Measurements from ENCODE around the gene GIMAP2. TPM values are rescaled to one million over a fixed set of nuclear protein-coding genes. Genes with fewer than 3 reads are reported as not detected.

GIMAP2 gene
- polyA plus RNA-seq, 3 donors from 2014 or later: 63.1 to 93.5 (median 79.4) TPM

GRCh38 chr7:150695654-150696053, 10.1 kb downstream of the GIMAP2 start:
- peaks cover 0 to 3% (median 0%) of the 10 kb centered on the region in 3 donors for H3K27me3 Mint-ChIP-seq (ENCODE audit: low read depth in 3 of 3)

GRCh38 chr7:150703209-150703608, 17.7 kb downstream of the GIMAP2 start:
- peaks cover 56 to 71% (median 59%) of the 10 kb centered on the region in 3 donors for H3K36me3 Mint-ChIP-seq
- H3K9me3 Mint-ChIP-seq: peaks cover 63 to 85% (median 79%) of the 10 kb centered on the region in 6 donors
- no peak overlapping the region for H3K4me3 Mint-ChIP-seq
- no peak for DNase-seq
- peak overlapping the region in 1 of 6 donors; percentile 6 for H3K27ac Mint-ChIP-seq
- no peaks in the 10 kb centered on the region for H3K4me1 Mint-ChIP-seq
- H3K27me3 Mint-ChIP-seq (ENCODE audit: low read depth in 3 of 3): peaks cover 0 to 3% (median 0%) of the 10 kb centered on the region in 3 donors

More at GRCh38 chr7:150695654-150696053, 10.1 kb downstream of the GIMAP2 start:
- Mint-ChIP-seq H3K4me3 (no peak overlapping the region), H3K4me1 (peaks cover 19 to 42% of the 10 kb centered on the region in 2 donors), H3K9me3 (peaks cover 58 to 90% (median 82%) of the 10 kb centered on the region in 6 donors), H3K36me3 (peaks cover 69 to 81% (median 76%) of the 10 kb centered on the region in 3 donors), H3K27ac (peak overlapping the region in 1 of 6 donors; percentile 5)
- DNase-seq: no peak

GRCh38 chr7:150715293-150715692, 29.8 kb downstream of the GIMAP2 start:
- Mint-ChIP-seq H3K4me1 (peaks cover 52 to 64% of the 10 kb centered on the region in 2 donors), H3K27ac (peak overlapping the region; percentile 91 to 99 (median 98)), H3K9me3 (peaks cover 7 to 16% (median 13%) of the 10 kb centered on the region in 6 donors), H3K36me3 (peaks cover 32 to 36% (median 35%) of the 10 kb centered on the region in 3 donors), H3K27me3 (ENCODE audit: low read depth in 3 of 3) (peaks cover 0 to 2% (median 0%) of the 10 kb centered on the region in 3 donors), H3K4me3 (peak overlapping the region; percentile 92 to 100 (median 100))
- DNase-seq: no peak

- Mint-ChIP-seq H3K27me3 (ENCODE audit: low read depth in 3 of 3) (peaks cover 0 to 2% (median 0%) of the 10 kb centered on the region in 3 donors), H3K4me1 (peaks cover 54 to 65% of the 10 kb centered on the region in 2 donors), H3K9me3 (peaks cover 7 to 16% (median 13%) of the 10 kb centered on the region in 6 donors), H3K36me3 (peaks cover 33 to 37% (median 37%) of the 10 kb centered on the region in 3 donors), H3K27ac (peak overlapping the region; percentile 91 to 99 (median 98)), H3K4me3 (peak overlapping the region; percentile 92 to 100 (median 100))
- DNase-seq: no peak
Measured at GRCh38 chr7:150715738-150716137, 30.2 kb downstream of the GIMAP2 start.

- H3K27me3 Mint-ChIP-seq (ENCODE audit: low read depth in 3 of 3): peaks cover 0 to 2% (median 0%) of the 10 kb centered on the region in 3 donors
- H3K4me1 Mint-ChIP-seq: peaks cover 60 to 71% of the 10 kb centered on the region in 2 donors
- H3K9me3 Mint-ChIP-seq: peaks cover 7 to 16% (median 13%) of the 10 kb centered on the region in 6 donors
- peaks cover 39 to 43% (median 43%) of the 10 kb centered on the region in 3 donors for H3K36me3 Mint-ChIP-seq
- H3K27ac Mint-ChIP-seq: peak within 1 kb of the TSS; percentile 91 to 99 (median 98)
- DNase-seq: peak; percentile 55 to 61 (median 58)
- peak within 1 kb of the TSS; percentile 92 to 100 (median 100) for H3K4me3 Mint-ChIP-seq
Measured at GRCh38 chr7:150716368-150716767, 30.9 kb downstream of the GIMAP2 start, which contains the start of gene GIMAP1. Gene GIMAP1 (plus strand): TSS chr7:150716613. CDS start chr7:150719048, 2,435 bp downstream.

- peaks cover 45 to 49% (median 46%) of the 10 kb centered on the region in 3 donors for H3K36me3 Mint-ChIP-seq
- no peak for DNase-seq
- H3K9me3 Mint-ChIP-seq: peaks cover 7 to 16% (median 13%) of the 10 kb centered on the region in 6 donors
- H3K27me3 Mint-ChIP-seq (ENCODE audit: low read depth in 3 of 3): peaks cover 0 to 2% (median 0%) of the 10 kb centered on the region in 3 donors
- H3K4me1 Mint-ChIP-seq: peaks cover 66 to 77% of the 10 kb centered on the region in 2 donors
- peak overlapping the region; percentile 91 to 99 (median 98) for H3K27ac Mint-ChIP-seq
- peak overlapping the region; percentile 92 to 100 (median 100) for H3K4me3 Mint-ChIP-seq
Measured at GRCh38 chr7:150716939-150717338, 31.4 kb downstream of the GIMAP2 start.

- peak overlapping the region; percentile 92 to 100 (median 100) for H3K4me3 Mint-ChIP-seq
- no peak for DNase-seq
- H3K36me3 Mint-ChIP-seq: peaks cover 46 to 56% (median 51%) of the 10 kb centered on the region in 3 donors
- H3K27me3 Mint-ChIP-seq (ENCODE audit: low read depth in 3 of 3): peaks cover 0 to 2% (median 0%) of the 10 kb centered on the region in 3 donors
- peak overlapping the region; percentile 91 to 99 (median 98) for H3K27ac Mint-ChIP-seq
- H3K9me3 Mint-ChIP-seq: peaks cover 5 to 10% (median 7%) of the 10 kb centered on the region in 6 donors
- H3K4me1 Mint-ChIP-seq: peaks cover 76 to 83% of the 10 kb centered on the region in 2 donors
Measured at GRCh38 chr7:150717814-150718420, 32.4 kb downstream of the GIMAP2 start.

- Mint-ChIP-seq H3K9me3 (peaks cover 0 to 2% (median 0%) of the 10 kb centered on the region in 6 donors), H3K36me3 (peaks cover 53 to 66% (median 61%) of the 10 kb centered on the region in 3 donors), H3K27ac (peak overlapping the region; percentile 91 to 99 (median 98)), H3K4me1 (peaks cover 85 to 89% of the 10 kb centered on the region in 2 donors), H3K4me3 (peak overlapping the region; percentile 92 to 100 (median 100)), H3K27me3 (ENCODE audit: low read depth in 3 of 3) (peaks cover 0 to 2% (median 0%) of the 10 kb centered on the region in 3 donors)
- DNase-seq: no peak
Measured at GRCh38 chr7:150719436-150719835, 33.9 kb downstream of the GIMAP2 start.

GRCh38 chr7:150719960-150720891, 34.7 kb downstream of the GIMAP2 start:
- DNase-seq: no peak
- H3K4me3 Mint-ChIP-seq: peak overlapping the region; percentile 92 to 100 (median 100)
- H3K9me3 Mint-ChIP-seq: no peaks in the 10 kb centered on the region
- peak overlapping the region; percentile 91 to 99 (median 98) for H3K27ac Mint-ChIP-seq
- H3K27me3 Mint-ChIP-seq (ENCODE audit: low read depth in 3 of 3): peaks cover 0 to 2% (median 0%) of the 10 kb centered on the region in 3 donors
- H3K36me3 Mint-ChIP-seq: peaks cover 54 to 70% (median 63%) of the 10 kb centered on the region in 3 donors
- H3K4me1 Mint-ChIP-seq: peaks cover 83 to 85% of the 10 kb centered on the region in 2 donors

GRCh38 chr7:150721970-150722373, 36.5 kb downstream of the GIMAP2 start:
- H3K27ac Mint-ChIP-seq: peak overlapping the region in 5 of 6 donors; percentile 55 to 86 (median 67)
- peaks cover 63 to 78% (median 67%) of the 10 kb centered on the region in 3 donors for H3K36me3 Mint-ChIP-seq
- DNase-seq: no peak
- H3K4me3 Mint-ChIP-seq: peak overlapping the region; percentile 36 to 65 (median 58)
- H3K27me3 Mint-ChIP-seq (ENCODE audit: low read depth in 3 of 3): peaks cover 0 to 1% (median 0%) of the 10 kb centered on the region in 3 donors
- peaks cover 0 to 5% (median under 1%) of the 10 kb centered on the region in 6 donors for H3K9me3 Mint-ChIP-seq
- peaks cover 78 to 84% of the 10 kb centered on the region in 2 donors for H3K4me1 Mint-ChIP-seq

GRCh38 chr7:150722431-150722931, 37.0 kb downstream of the GIMAP2 start:
- Mint-ChIP-seq H3K36me3 (peaks cover 68 to 83% (median 69%) of the 10 kb centered on the region in 3 donors), H3K9me3 (peaks cover 0 to 10% (median 2%) of the 10 kb centered on the region in 6 donors), H3K4me1 (peaks cover 78 to 84% of the 10 kb centered on the region in 2 donors), H3K4me3 (peak overlapping the region; percentile 53 to 77 (median 64)), H3K27ac (peak overlapping the region; percentile 52 to 86 (median 72)), H3K27me3 (ENCODE audit: low read depth in 3 of 3) (peaks cover 0 to 1% (median 0%) of the 10 kb centered on the region in 3 donors)
- no peak for DNase-seq

- peak overlapping the region; percentile 17 to 91 (median 85) for H3K27ac Mint-ChIP-seq
- peaks cover 72 to 83% (median 73%) of the 10 kb centered on the region in 3 donors for H3K36me3 Mint-ChIP-seq
- peaks cover 0 to 20% (median 6%) of the 10 kb centered on the region in 6 donors for H3K9me3 Mint-ChIP-seq
- peaks cover 0 to 1% (median 1%) of the 10 kb centered on the region in 3 donors for H3K27me3 Mint-ChIP-seq (ENCODE audit: low read depth in 3 of 3)
- H3K4me3 Mint-ChIP-seq: peak overlapping the region; percentile 26 to 77 (median 64)
- H3K4me1 Mint-ChIP-seq: peaks cover 72 to 75% of the 10 kb centered on the region in 2 donors
- no peak for DNase-seq
Measured at GRCh38 chr7:150723467-150723866, 38.0 kb downstream of the GIMAP2 start.

All from immature natural killer cell (primary cell).